Right forelimb (tissue), 1 donor: ENCODE data around the gene DACT1.

Source experiments
- DNase-seq: peaks from one replicate; pipeline ENCODE4 v3.0.0-alpha.2; 2018

Gene DACT1

DNA sequence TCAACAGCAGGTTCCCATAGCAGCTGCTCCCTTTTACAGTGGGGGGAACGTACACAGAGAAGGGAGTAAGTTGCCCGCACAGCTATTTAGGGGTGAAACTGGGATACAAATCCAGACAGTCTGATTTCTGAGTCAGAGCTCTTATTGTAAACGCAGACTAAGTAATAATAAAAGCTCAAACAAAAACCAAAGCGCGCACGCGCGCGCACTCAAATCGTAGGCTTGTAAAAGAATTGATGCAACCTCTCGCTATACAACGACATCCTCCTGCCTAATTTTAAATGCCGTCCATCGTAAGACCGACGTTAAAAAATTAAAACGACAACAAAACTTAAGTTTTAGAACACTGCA, 747 bp upstream of the DACT1 start:
- peak; percentile 82 for DNase-seq

DNA sequence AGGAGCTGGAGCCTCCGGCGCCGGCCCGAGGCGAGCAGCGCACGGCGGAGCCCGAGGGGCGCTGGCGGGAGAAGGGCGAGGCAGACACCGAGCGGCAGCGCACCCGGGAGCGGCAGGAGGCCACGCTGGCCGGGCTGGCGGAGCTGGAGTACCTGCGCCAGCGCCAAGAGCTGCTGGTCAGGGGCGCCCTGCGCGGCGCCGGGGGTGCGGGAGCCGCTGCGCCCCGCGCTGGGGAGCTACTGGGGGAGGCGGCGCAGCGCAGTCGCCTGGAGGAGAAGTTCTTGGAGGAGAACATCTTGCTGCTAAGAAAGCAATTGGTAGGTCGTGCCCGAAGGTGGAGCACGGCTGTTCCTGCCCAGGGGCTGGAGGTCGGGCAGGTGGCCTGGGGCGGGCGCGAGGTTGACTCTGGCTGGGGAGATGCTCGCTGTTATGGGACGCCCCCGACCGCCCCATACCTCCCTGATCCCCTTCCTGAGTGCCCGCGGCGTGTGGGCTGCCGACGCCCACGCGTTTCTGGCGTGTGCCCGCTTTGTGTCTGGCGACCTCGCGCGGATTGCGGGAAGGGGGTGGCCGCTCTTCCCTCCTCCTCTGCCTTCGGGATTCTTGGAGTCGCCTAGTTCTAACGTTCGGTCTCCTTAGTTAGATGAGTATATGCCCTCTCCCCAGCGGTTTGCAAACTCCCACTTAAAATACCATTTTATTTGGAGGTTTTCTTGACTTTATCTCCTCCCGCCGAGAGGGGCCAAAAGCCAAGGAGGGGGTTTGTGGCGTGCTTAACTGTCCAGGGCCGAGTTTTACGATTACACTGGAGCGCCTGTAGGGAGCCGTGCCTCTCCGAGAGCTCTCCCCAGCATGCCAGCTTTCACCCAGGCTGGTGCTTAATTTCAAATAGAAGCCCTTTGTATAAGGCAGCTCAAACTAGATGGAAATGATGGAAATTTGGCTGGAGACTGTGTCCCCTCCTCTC, 752 bp downstream of the DACT1 start:
- DNase-seq: peak; percentile 79

DNA sequence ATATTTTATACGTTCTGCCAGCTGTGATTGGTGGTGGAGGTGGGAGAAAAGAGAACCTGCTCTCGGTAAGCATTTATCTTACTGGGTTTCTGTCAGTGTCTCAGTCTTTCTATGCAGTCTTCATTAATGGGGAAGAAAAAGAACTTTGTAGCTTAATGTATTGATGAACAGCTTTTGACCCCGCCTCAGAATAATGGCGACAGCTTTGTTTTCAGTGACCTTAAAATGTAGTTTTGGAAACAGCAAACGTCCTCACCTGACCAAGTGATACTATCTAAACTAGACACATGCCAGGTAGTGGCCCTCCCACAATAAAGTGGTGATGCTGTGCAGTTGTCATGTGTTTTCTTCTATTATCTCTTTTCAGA, 1.4 kb downstream of the DACT1 start:
- no peak for DNase-seq

DNA sequence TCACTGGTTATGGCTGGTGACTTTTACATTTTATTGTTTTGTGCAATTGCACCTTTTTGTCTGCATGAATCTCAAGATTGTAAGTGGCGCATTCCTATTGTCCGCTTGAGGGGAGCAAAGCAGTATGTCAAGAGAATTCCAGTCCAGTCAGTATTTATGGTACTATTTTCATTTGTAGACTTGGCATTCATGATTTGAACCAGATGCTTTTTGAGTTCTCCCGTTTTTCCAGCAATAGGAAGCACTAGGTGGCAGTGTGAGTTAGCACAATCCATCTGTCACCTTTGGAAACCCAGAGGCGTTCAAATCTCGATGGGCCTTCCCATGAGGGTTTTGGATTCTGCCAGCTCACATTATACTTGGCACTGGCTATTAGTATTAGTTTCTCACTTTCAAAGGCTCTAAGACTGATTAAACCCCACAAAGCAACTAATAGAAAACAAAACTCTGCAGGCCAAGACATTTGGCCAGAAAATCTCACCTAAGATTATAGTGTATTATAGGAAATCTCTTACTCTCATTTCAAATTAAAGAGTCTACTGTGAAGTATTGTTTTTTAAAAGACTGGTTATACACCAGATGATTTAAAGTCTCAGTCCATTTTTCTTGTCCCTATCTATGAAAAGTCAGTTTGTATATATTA, 2.2 kb downstream of the DACT1 start:
- peak; percentile 68 for DNase-seq

DNA sequence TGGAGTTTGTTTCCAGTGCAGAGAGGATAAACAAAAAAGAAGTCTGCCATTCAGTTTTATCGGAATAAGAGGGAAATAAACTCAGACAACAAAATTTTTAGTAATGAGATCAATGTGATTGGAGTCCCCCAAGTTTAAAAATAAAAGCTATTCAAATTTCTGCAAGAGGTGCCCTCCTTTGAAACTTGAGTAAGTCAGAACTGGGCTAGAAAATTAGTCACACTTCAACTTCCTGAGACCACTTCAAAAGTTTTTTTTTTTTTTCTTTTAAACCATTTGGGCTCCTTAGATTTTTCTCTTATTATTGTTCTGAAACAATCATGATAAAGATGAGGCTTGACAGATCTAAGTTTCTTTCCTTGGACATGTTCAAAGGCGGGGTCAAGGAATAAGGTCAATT, 3.2 kb downstream of the DACT1 start:
- no peak for DNase-seq

DNA sequence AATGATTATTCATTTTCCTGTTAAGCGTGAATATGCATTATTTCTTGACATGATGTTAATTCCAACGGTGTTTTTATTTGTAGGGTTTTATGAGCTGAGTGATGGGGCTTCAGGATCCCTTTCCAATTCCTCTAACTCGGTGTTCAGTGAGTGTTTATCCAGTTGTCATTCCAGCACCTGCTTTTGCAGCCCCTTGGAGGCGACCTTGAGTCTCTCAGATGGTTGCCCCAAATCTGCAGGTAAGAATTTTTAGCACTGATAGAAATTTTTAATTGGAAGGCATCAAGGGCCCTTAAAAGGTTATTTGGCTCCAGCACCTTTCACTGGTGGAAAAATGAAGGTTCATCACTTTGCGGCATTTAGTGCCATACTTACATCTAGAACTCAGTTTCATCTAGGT, 3.7 kb downstream of the DACT1 start:
- DNase-seq: no peak

DNA sequence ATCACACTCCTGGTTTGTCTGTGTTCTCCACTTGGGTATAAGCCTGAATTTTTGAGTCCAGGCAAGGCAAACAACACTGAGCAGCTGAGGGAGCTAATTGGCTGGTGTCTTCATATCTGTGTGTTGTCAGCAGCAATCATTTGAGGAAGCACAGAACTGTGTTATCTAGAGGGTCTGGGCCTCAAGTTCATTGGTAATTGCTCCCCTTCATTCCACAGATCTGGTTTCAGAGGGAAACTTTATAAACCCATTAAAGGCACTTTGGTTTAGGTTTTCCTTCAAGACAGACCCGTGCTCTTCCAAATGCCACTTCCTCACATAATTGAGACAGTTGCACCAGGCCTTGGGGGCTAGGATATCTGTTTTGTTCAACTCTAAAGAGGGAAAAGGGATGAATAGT, 5.6 kb downstream of the DACT1 start:
- no peak for DNase-seq

DNA sequence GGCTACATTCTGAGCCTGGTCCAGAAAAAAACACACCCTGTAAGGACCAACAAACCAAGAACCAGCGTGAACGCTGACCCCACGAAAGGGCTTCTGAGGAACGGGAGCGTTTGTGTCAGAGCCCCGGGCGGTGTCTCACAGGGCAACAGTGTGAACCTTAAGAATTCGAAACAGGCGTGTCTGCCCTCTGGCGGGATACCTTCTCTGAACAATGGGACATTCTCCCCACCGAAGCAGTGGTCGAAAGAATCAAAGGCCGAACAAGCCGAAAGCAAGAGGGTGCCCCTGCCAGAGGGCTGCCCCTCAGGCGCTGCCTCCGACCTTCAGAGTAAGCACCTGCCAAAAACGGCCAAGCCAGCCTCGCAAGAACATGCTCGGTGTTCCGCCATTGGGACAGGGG, 7.9 kb downstream of the DACT1 start:
- no peak for DNase-seq

DNA sequence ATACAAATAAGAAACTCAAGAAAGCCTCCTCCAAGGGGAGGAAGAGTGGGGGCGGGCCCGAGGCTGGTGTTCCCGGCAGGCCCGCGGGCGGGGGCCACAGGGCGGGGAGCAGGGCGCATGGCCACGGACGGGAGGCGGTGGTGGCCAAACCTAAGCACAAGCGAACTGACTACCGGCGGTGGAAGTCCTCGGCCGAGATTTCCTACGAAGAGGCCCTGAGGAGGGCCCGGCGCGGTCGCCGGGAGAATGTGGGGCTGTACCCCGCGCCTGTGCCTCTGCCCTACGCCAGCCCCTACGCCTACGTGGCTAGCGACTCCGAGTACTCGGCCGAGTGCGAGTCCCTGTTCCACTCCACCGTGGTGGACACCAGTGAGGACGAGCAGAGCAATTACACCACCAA, 8.7 kb downstream of the DACT1 start:
- no peak for DNase-seq

DNA sequence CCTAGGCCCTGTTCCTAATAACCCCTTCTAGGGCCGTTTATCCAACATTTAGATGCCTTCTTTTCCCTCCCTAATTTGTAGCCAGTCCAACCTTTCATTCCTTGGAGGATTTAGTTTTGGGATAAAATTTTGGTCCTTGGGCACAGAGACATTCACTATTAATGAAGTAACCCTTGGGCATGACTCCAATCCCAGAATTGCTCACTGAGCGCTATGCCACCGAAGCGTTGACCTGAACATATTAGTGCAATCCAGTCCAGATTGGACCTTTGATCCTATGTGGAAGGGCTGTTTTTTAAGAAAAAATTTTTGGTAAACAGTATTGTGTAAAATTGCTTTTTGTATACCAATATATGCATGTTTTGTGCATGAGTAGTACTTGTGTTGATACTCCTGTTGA, 10.0 kb downstream of the DACT1 start:
- DNase-seq: no peak

DNA sequence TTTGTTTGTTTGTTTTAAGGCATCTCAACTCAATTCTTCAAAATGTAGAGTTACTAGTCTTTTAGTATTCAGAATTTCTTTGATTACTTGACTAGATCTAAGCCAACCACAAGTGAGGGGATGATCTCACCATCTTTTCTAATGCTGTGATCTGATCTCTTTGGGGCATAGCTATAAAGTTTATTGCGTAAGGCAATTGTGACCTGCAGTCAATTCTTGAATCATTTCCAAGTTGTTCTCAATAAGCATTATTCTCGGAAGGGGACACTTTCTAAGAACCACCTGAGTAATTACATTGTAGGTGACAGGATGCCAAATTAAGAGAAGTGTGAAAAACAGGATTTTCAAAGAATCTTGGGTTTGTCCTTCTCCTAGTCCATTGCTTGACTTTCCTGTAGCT, 13.1 kb downstream of the DACT1 start:
- no peak for DNase-seq

DNA sequence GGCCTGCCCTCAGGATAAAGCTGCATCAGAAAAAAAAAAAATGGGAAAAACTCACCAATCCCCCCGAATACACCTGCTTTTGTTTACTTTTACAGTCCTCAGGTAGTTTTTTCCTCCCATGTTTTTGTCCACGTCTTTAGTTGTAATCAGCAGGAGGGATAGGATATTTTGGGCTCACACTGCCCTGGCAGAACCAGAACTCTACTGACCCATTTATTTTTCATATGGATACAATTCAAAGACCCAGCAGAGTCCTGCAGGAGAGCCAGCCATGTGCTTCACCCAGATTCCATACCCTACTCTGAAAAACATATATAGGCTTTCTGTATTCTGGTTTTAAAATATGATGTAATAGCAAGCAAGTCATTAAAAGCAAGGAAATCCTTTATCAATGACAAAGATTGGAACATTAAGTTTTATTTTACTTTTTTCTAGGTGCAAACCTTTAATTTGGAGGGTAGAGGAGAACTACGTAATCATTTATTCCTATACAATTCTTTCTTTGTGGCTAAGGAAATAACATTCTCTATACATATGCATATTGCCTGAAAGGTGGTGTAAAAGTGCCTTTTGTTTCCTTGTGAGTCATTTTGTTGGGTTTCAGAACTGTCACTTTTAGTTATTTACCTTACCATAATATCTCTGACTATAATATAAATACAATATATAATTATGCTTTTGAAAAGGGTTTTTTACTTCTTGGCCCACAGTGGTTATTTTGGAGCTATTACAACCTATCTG, 19.1 kb downstream of the DACT1 start:
- DNase-seq: no peak

DNA sequence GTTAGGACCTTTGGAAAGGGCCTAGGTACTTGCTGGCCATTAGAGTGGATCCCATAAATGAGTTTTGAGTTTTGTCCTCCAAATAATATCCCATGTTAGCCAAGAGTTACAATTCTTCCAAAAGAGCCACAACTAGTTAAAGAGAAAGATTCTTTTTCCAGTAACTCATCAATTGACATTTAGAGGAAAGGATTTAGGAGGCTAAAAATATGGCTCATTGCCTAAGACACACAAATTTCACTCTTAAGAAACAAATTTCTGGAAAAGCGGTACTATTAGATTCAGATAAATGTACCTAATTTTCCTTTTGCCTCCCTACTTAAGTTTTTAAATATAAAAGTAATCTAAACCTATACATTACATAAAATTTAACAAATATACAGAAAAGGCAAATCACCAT, 21.3 kb downstream of the DACT1 start:
- no peak for DNase-seq

DNA sequence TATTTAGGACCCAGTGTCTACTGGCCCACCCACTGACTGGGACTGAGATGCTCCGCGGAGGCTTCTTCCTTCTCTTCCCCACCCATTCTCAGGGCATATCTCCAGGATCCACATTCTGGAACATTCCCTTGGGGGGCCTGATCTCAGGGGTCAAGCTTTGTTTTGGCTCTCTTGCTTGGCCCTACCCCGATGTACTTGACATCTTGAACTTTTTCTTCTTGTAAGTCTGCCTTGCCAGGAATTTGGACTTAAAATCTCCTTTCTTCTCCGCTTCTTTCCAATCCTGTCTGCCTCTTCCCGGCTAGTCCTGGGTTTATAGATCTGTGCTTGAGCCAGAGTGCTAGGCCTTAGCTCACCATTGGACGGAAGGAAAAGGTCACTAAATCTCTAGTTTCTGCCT, 22.1 kb downstream of the DACT1 start:
- peak; percentile 54 for DNase-seq

DNA sequence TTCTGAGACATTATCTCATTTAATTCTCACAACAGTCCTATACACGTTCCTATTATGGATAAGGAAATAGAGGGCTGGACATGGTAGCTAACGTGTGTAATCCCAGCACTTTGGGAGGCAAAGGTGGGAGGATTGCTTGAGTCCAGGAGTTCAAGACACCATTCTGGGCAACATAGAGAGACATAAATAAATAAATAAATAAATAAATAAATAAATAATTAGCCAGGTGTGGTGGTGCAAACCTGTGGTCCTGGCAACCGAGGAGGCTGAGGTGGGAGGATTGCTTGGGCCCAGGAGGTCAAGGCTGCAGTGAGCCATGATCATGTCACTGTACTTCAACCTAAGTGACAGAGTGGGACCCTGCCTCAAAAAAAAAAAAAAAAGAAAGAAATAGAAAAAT, 22.6 kb downstream of the DACT1 start:
- DNase-seq: no peak

DNA sequence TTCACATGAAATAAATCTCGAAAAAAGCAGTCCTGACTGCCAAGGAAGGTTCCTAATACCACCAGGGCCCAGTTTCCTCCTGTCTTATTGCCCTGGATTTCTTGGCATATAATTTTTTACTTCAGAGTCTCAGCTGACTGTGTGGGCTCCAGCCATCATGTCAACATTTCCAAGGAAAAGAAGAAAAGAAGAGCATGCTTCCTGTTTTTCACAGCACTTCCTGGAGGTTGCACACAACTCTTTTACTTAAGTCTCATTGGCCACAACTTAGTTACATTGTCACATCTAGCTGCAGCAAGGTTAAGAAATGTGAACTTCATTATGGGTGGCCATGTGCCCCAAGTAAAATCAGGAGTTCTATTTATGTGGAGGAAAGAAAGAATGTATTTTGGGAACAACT, 24.3 kb downstream of the DACT1 start:
- DNase-seq: no peak

DNA sequence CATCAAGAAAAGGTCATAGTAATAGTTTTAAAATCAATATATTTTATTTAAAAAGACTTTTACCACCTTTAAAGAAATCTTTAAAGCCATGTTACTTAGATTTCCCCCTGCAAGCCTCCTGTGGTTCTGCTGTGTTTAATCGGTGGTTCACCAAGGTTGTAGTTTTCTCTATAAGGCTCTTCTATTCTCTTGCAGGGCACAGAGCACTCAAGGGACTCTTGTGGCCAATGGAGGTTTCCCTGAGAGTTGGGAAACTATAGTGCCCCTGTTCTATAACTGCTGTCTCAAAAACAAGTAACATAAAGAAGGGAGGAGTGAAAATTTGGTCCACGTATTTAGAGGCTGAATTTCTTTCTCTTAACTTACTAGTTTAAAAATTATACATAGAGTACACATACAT, 25.0 kb downstream of the DACT1 start:
- no peak for DNase-seq

DNA sequence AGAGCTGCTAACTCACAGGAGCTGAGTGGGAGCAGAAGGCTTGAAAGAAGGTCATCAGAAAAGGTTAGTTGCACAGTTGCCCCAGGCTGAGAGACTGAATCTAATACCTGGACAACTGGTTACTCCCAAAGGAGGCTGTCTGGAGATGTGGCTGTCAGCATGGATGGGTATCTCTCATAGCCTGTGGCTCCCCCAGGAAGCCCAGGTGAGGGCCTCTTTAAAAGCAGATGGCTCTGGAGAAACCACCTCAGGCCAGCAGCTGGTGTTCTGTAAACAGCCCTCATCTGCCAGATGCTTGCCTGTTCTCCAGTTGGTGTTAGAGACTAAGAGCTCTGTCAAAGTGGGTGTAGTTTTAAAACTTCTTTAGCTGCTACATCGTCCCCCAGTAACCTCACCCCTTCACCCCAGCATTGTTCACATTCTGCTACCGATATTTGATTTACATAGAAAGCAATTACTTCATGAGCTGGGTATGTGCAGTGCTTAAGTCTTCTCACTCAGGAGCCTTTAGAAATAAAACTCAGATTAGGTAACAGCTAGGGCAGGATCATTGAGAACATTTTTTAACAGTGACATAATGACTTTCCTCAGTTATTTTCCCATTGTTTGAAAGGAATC, 25.8 kb downstream of the DACT1 start:
- no peak for DNase-seq

DNA sequence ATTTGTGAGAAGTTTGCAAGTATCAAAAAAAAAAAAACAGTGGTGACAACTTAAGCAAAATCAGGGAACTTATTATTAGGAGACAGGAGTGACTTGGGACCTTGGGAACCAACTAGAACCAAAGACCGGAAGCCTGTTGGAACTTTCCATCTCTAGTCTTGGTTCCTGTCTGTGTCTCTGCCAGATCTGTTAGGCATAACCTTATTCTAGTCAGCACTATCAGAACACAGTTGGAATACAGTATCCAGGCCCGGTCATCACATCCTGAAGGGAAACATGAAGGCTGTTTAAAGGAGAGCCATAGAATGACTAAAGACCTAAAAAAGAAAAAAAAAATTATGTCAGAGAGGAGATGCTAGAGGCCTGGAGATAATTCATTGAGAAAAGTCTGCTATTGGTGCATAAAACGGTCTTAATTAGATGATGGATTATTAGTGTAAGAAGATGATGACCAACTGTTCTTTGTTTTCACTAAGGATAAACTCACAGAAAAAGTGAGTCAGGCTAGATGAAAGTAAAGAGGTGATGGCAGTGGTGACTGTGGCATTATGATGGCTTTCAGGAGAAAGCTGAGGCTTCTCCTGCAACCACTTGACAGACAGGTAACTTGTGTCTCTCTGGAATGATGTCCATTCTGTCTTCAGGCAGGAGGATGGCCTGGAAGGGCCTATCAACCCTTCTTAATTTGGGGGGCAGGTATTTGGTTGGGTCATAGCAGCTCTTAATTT, 28.2 kb downstream of the DACT1 start:
- DNase-seq: no peak

DNA sequence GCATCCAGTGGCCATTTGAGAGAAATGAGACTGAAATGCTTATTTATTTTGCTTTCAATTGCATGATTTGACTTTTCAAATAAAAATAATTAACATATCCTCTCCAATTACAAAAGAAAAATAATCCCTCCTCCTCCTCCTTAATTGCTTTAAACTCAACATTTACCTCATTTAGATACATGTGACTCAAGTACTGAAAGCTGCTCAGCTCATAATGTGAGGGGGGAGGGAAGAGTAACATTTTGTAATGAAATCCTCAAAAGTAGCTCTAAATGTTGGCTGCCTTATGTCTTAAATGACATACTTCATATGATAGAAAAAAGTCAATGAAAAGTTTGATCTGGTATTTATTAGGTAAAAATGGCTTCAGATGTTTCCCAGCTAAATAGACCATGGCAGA, 29.0 kb downstream of the DACT1 start:
- no peak for DNase-seq

DNA sequence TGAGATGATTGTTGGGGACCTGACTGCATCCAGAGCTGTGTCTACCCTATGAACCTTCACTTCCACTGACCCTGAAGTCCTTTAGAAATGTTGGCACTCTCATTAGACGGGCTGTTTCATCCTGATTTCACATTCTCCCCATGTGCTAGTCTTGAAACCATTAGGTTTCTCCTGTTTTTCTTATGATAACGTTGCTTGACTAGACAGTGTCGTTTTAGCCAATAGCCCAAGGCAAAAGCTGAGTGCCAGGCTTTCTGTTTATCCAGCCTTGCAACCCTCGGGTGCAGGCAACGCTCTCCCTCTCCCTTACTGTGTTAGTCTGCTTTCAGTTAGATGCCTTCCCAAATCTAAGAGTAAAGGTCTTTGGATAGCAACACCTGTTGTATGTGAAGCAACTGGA, 30.1 kb downstream of the DACT1 start:
- no peak for DNase-seq

DNA sequence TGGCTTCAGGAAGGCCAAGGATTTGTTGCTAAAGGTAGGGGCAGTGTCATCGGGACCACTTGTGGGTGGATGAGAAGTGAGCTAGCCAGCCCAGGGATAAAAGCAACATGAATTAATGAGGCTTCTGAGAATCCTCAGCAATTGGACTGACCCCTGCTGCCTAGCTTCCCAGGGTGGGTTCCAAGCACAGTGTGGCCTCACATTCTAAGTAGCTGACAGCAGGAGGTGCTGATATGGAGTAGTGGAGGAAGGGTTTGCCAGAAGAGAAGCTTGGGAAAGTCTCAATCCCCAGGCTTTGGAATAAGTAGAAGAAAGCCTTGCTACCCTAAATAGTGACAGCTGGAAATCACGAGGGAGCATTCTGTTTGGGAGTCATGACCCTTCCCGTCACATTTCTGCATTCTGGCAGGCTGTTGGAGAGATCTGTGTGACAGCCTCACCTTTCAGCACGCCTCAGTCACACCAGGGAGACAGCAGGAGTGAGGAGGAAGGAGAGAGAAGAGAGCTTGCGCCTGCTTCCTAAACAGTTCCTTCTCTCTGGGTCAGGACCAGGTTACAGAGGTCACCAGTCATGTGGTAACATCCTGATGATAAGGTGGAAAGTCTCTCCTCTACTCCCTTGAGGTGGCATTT, 31.2 kb downstream of the DACT1 start:
- no peak for DNase-seq
